Measurements from ENCODE around the gene OSER1. TPM values are rescaled to one million over a fixed set of nuclear protein-coding genes. Genes with fewer than 3 reads are reported as not detected.

The OSER1 gene
- polyA plus RNA-seq, 1 donor (not counting 4 experiments of a cell fraction or from before 2014, with no cell fraction given): 41.5 TPM

- Histone ChIP-seq H3K79me2 (ENCODE audit: control insufficient read depth, insufficient read depth, low read length) (no peaks in the 10 kb centered on the region), H3K27me3 (ENCODE audit: control insufficient read depth, extremely low read depth, insufficient read depth, low read length) (no peaks in the 10 kb centered on the region), H4K20me1 (ENCODE audit: control insufficient read depth, extremely low read depth, insufficient read depth, low read length) (no peaks in the 10 kb centered on the region), H3K27ac (ENCODE audit: control insufficient read depth, insufficient read depth, low read length) (no peak overlapping the region), H3K4me2 (ENCODE audit: control insufficient read depth, extremely low read depth, insufficient read depth, low read depth, low read length) (peak overlapping the region; percentile 54), H3K4me1 (ENCODE audit: control insufficient read depth, extremely low read depth, insufficient read depth, low read length) (peaks cover 18% of the 10 kb centered on the region), H3K9me3 (ENCODE audit: control insufficient read depth, low read depth, low read length) (no peaks in the 10 kb centered on the region), H3K9ac (ENCODE audit: control insufficient read depth, extremely low read depth, insufficient read depth, low read length) (no peak overlapping the region), H3K36me3 (ENCODE audit: control insufficient read depth in 2 of 2, extremely low read depth in 1 of 2, insufficient read depth in 2 of 2, low read length in 2 of 2) (no peaks in the 10 kb centered on the region), H3K4me3 (ENCODE audit: control insufficient read depth in 2 of 3, extremely low read depth in 1 of 3, insufficient read depth in 2 of 3, low read depth in 1 of 3, low read length in 3 of 3) (no peak overlapping the region), H2AFZ (ENCODE audit: control insufficient read depth, low read length) (no peak overlapping the region), H3K9me1 (ENCODE audit: control insufficient read depth, extremely low read depth, insufficient read depth, low read length) (no peaks in the 10 kb centered on the region)
- FAIRE-seq (peak; percentile 82), DNase-seq (ENCODE audit: low read depth, low spot score) (no peak)
- dilution Hi-C loops (cut with MboI; ENCODE audit: extremely low pct_ligation_motif_present, low sequenced_read_pairs): no loop called here
- TF ChIP-seq CTCF (optimal IDR thresholded peaks at IDR 0.05 in 1 of 3, IDR thresholded peaks at IDR 0.05 in 1 of 3, conservative IDR thresholded peaks at IDR 0.05 in 1 of 3; ENCODE audit: extremely low read depth in 1 of 3, insufficient read depth in 2 of 3, low read length in 3 of 3): no peak
- TF ChIP-seq EZH2 (IDR thresholded peaks at IDR 0.05; ENCODE audit: low read length): no peak
Observed at GRCh38 chr20:44166008-44166407, 44.6 kb downstream of the OSER1 start.

- H2AFZ ChIP-seq (ENCODE audit: control insufficient read depth, low read length): no peak overlapping the region
- H3K4me3 ChIP-seq (ENCODE audit: control insufficient read depth in 2 of 3, extremely low read depth in 1 of 3, insufficient read depth in 2 of 3, low read depth in 1 of 3, low read length in 3 of 3): no peak overlapping the region
- no peaks in the 10 kb centered on the region for H4K20me1 ChIP-seq (ENCODE audit: control insufficient read depth, extremely low read depth, insufficient read depth, low read length)
- H3K9ac ChIP-seq (ENCODE audit: control insufficient read depth, extremely low read depth, insufficient read depth, low read length): no peak overlapping the region
- dilution Hi-C loops (cut with MboI; ENCODE audit: extremely low pct_ligation_motif_present, low sequenced_read_pairs): no loop called here
- H3K36me3 ChIP-seq (ENCODE audit: control insufficient read depth in 2 of 2, extremely low read depth in 1 of 2, insufficient read depth in 2 of 2, low read length in 2 of 2): no peaks in the 10 kb centered on the region
- no peaks in the 10 kb centered on the region for H3K4me1 ChIP-seq (ENCODE audit: control insufficient read depth, extremely low read depth, insufficient read depth, low read length)
- TF ChIP-seq EZH2 (IDR thresholded peaks at IDR 0.05; ENCODE audit: low read length) (no peak), CTCF (optimal IDR thresholded peaks at IDR 0.05 in 1 of 3, IDR thresholded peaks at IDR 0.05 in 1 of 3, conservative IDR thresholded peaks at IDR 0.05 in 1 of 3; ENCODE audit: extremely low read depth in 1 of 3, insufficient read depth in 2 of 3, low read length in 3 of 3) (no peak)
- no peak overlapping the region for H3K4me2 ChIP-seq (ENCODE audit: control insufficient read depth, extremely low read depth, insufficient read depth, low read depth, low read length)
- DNase-seq (ENCODE audit: low read depth, low spot score) (no peak), FAIRE-seq (no peak)
- no peaks in the 10 kb centered on the region for H3K9me3 ChIP-seq (ENCODE audit: control insufficient read depth, low read depth, low read length)
- H3K27ac ChIP-seq (ENCODE audit: control insufficient read depth, insufficient read depth, low read length): no peak overlapping the region
- no peaks in the 10 kb centered on the region for H3K79me2 ChIP-seq (ENCODE audit: control insufficient read depth, insufficient read depth, low read length)
- H3K9me1 ChIP-seq (ENCODE audit: control insufficient read depth, extremely low read depth, insufficient read depth, low read length): no peaks in the 10 kb centered on the region
- no peaks in the 10 kb centered on the region for H3K27me3 ChIP-seq (ENCODE audit: control insufficient read depth, extremely low read depth, insufficient read depth, low read length)
Observed at GRCh38 chr20:44160133-44160532, 50.4 kb downstream of the OSER1 start.
